H9 (cell line): ENCODE measurements around the gene APRT. TPM values are rescaled to one million over a fixed set of nuclear protein-coding genes. Genes with fewer than 3 reads are reported as not detected.

Experiments
- DNase-seq: peaks from one replicate; pipeline ENCODE4 v3.0.0-alpha.2; 2017
- H2AFZ ChIP-seq: one replicate; pipeline ENCODE4 v1.6.1; 2013; ENCODE audit warnings: mild to moderate bottlenecking, low read length, control low read depth, moderate library complexity
- H2AK5ac ChIP-seq: 2 replicates; pipeline ENCODE4 v1.6.1; 2013; ENCODE audit warnings: low read length, control low read depth, mixed read lengths; ENCODE audit not compliant: insufficient read length
- H2BK120ac ChIP-seq: one replicate; pipeline ENCODE4 v1.6.1; 2013; ENCODE audit warnings: low read depth, mild to moderate bottlenecking, low read length, control low read depth, inconsistent platforms; ENCODE audit not compliant: poor library complexity, severe bottlenecking
- H2BK12ac ChIP-seq: 2 replicates; pipeline ENCODE4 v1.6.1; 2013; ENCODE audit warnings: low read length, control low read depth, mixed read lengths, low read depth; ENCODE audit not compliant: insufficient read length
- H2BK15ac ChIP-seq: 2 replicates; pipeline ENCODE4 v1.6.1; 2013; ENCODE audit warnings: low read depth, low read length, control low read depth
- H2BK20ac ChIP-seq: one replicate; pipeline ENCODE4 v1.6.1; 2013; ENCODE audit warnings: low read depth, mild to moderate bottlenecking, low read length, control low read depth, inconsistent platforms; ENCODE audit not compliant: poor library complexity, severe bottlenecking
- H2BK5ac ChIP-seq: 2 replicates; pipeline ENCODE4 v1.6.1; 2013; ENCODE audit warnings: low read length, control low read depth, mixed read lengths; ENCODE audit not compliant: insufficient read length
- H3K14ac ChIP-seq: 2 replicates; pipeline ENCODE4 v1.6.1; 2013; ENCODE audit warnings: low read length, control low read depth; ENCODE audit not compliant: insufficient read depth
- H3K18ac ChIP-seq: 2 replicates; pipeline ENCODE4 v1.6.1; 2013; ENCODE audit warnings: low read depth, mild to moderate bottlenecking, mixed read lengths, low read length, control low read depth; ENCODE audit not compliant: insufficient read length
- H3K23ac ChIP-seq: 2 replicates; pipeline ENCODE4 v1.6.1; 2013; ENCODE audit warnings: low read length, control low read depth, mixed read lengths, low read depth; ENCODE audit not compliant: insufficient read length
- H3K23me2 ChIP-seq: 2 replicates; pipeline ENCODE4 v1.6.1; 2013; ENCODE audit warnings: low read depth, mild to moderate bottlenecking, mixed read lengths, low read length, control low read depth; ENCODE audit not compliant: insufficient read length, poor library complexity, severe bottlenecking
- H3K27ac ChIP-seq: 2 replicates; pipeline ENCODE4 v1.5.1; 2013; ENCODE audit warnings: low read length, control low read depth, mixed read lengths, low read depth; ENCODE audit not compliant: insufficient read length
- H3K27me3 ChIP-seq: 2 replicates; pipeline ENCODE4 v1.6.1; 2013; ENCODE audit warnings: low read length, control low read depth, inconsistent platforms; ENCODE audit not compliant: insufficient read depth
- H3K4ac ChIP-seq: 2 replicates; pipeline ENCODE4 v1.6.1; 2013; ENCODE audit warnings: low read depth, mild to moderate bottlenecking, control low read depth, inconsistent platforms, low read length, moderate library complexity
- H3K4me1 ChIP-seq: 2 replicates; pipeline ENCODE4 v1.6.1; 2013; ENCODE audit warnings: low read length, control low read depth, inconsistent platforms; ENCODE audit not compliant: insufficient read depth
- H3K4me2 ChIP-seq: 2 replicates; pipeline ENCODE4 v1.6.1; 2013; ENCODE audit warnings: low read length, control low read depth, mixed read lengths; ENCODE audit not compliant: insufficient read length, insufficient read depth
- H3K56ac ChIP-seq: 2 replicates; pipeline ENCODE4 v1.6.1; 2013; ENCODE audit warnings: low read depth, mild to moderate bottlenecking, mixed read lengths, low read length, control low read depth; ENCODE audit not compliant: insufficient read length
- H3K79me1 ChIP-seq: 2 replicates; pipeline ENCODE4 v1.6.1; 2013; ENCODE audit warnings: low read depth, mild to moderate bottlenecking, moderate library complexity, low read length, control low read depth, inconsistent platforms; ENCODE audit not compliant: insufficient read depth, poor library complexity, severe bottlenecking
- H3K79me2 ChIP-seq: 2 replicates; pipeline ENCODE4 v1.6.1; 2013; ENCODE audit warnings: low read length, control low read depth, inconsistent platforms; ENCODE audit not compliant: insufficient read depth
- H3K9ac ChIP-seq: 2 replicates; pipeline ENCODE4 v1.6.1; 2013; ENCODE audit warnings: low read length, control low read depth, mixed read lengths; ENCODE audit not compliant: insufficient read length; ENCODE audit errors: extremely low read depth
- H3K9me3 ChIP-seq: one replicate; pipeline ENCODE4 v1.6.1; 2013; ENCODE audit warnings: low read depth, low read length, inconsistent platforms; ENCODE audit not compliant: control insufficient read depth
- H3T11ph ChIP-seq: one replicate; pipeline ENCODE4 v1.6.1; 2013; ENCODE audit warnings: mild to moderate bottlenecking, low read length, control low read depth, inconsistent platforms
- H4K20me1 ChIP-seq: one replicate; pipeline ENCODE4 v1.6.1; 2013; ENCODE audit not compliant: control insufficient read depth, insufficient read length, insufficient read depth
- H4K5ac ChIP-seq: 2 replicates; pipeline ENCODE4 v1.6.1; 2013; ENCODE audit warnings: low read depth, mild to moderate bottlenecking, mixed read lengths, low read length, control low read depth; ENCODE audit not compliant: insufficient read length
- H4K8ac ChIP-seq: replicated peaks from 2 replicates; pipeline ENCODE4 v1.6.1; 2013; ENCODE audit warnings: low read length, control low read depth, mixed read lengths, low read depth; ENCODE audit not compliant: insufficient read length
- H4K91ac ChIP-seq: 2 replicates; pipeline ENCODE4 v1.6.1; 2013; ENCODE audit warnings: low read depth, mild to moderate bottlenecking, moderate library complexity, mixed read lengths, low read length, control low read depth; ENCODE audit not compliant: insufficient read length
- H3K27ac Mint-ChIP-seq, 3 experiments: 2 replicates in 2 of 3; 3 replicates in 1 of 3; pipeline ENCODE4 v1.8.0; 2020 to 2021; ENCODE audit warnings: mixed read lengths in 3 of 3, mild to moderate bottlenecking in 1 of 3, moderate library complexity in 1 of 3
- H3K27me3 Mint-ChIP-seq: 2 replicates; pipeline ENCODE4 v1.8.0; 2021; ENCODE audit warnings: low read depth, mild to moderate bottlenecking, moderate library complexity, mixed read lengths
- H3K36me3 Mint-ChIP-seq, 3 experiments: 2 replicates in 2 of 3; 3 replicates in 1 of 3; pipeline ENCODE4 v1.8.0; 2020 to 2021; ENCODE audit warnings: low read depth in 3 of 3, mixed read lengths in 3 of 3; ENCODE audit not compliant: insufficient read depth in 1 of 3
- H3K4me1 Mint-ChIP-seq, 2 experiments: 2 replicates each; pipeline ENCODE4 v1.8.0; 2020; ENCODE audit warnings: mixed read lengths in 2 of 2
- H3K4me3 Mint-ChIP-seq, 2 experiments: 2 replicates in 1 of 2; 3 replicates in 1 of 2; pipeline ENCODE4 v1.8.0; 2020 to 2021; ENCODE audit warnings: mild to moderate bottlenecking in 2 of 2, mixed read lengths in 2 of 2, moderate library complexity in 1 of 2
- H3K9me3 Mint-ChIP-seq, 2 experiments: 2 replicates in 1 of 2; 3 replicates in 1 of 2; pipeline ENCODE4 v1.8.0; 2020; ENCODE audit warnings: mild to moderate bottlenecking in 2 of 2, mixed read lengths in 2 of 2, moderate library complexity in 1 of 2
- WGBS: extraction: QIAGEN DNeasy Blood & Tissue Kit; methylation state at CpG from one replicate; pipeline ENCODE4 v1.1.7; 2013; ENCODE audit warnings: missing lambda C conversion rate, low lambda C conversion rate, mixed read lengths; ENCODE audit not compliant: insufficient read length; ENCODE audit errors: extremely low coverage; 5-methylcytosine and 5-hydroxymethylcytosine counted together
- total RNA-seq: library from RNA; stranded (reverse); gene quantifications from 2 replicates; pipeline ENCODE4 v1.2.1, GENCODE V29; 2021
- TF ChIP-seq, protein P1 (sequence below): fragments of 200-600 bp; sonication (generic); conservative IDR thresholded peaks from 3 replicates; pipeline ENCODE4 v1.8.0; 2021; ENCODE audit warnings: antibody characterized with exemption, mild to moderate bottlenecking

Gene APRT
- total RNA-seq, 1 experiment from 2014 or later: 246 TPM

DNA sequence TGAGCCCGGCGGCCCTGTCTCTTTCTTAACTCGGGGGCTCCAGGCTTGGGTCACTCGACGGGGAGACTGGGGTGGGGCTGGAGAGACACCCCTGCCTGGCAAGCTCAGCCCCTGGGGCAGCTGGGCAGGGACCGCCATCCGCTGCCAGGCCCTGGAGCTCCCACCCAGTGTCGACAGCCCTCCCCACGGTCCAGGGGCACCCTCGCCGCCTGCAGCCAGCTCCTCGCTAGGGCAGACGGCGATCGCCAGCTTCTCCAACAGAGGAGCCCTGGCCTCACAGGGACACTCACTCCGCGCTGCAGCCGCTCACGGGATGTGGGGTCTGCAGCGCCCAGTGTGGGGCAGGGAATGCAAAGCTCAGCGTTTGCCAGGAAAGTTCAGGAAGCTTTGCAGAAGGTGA is 16.0 kb upstream of the APRT start:
- Mint-ChIP-seq H3K36me3 (peaks cover 1 to 5% (median 4%) of the 10 kb centered on the region in 3 experiments; a peak in 3 of 7 replicates), H3K4me1 (no peaks in the 10 kb centered on the region), H3K4me3 (no peak overlapping the region; a peak in 1 of 5 replicates), H3K27ac (no peak overlapping the region), H3K27me3 (no peaks in the 10 kb centered on the region), H3K9me3 (no peaks in the 10 kb centered on the region)
- Histone ChIP-seq H4K8ac (no peak overlapping the region), H3K56ac (no peak overlapping the region), H3K9ac (no peak overlapping the region), H2AK5ac (no peak overlapping the region), H3T11ph (no peak overlapping the region), H3K4me1 (no peaks in the 10 kb centered on the region), H2BK12ac (no peak overlapping the region), H3K23me2 (no peaks in the 10 kb centered on the region), H3K4ac (no peak overlapping the region), H2AFZ (no peak overlapping the region), H4K20me1 (no peaks in the 10 kb centered on the region), H4K5ac (no peak overlapping the region), H3K79me1 (no peaks in the 10 kb centered on the region), H2BK15ac (no peak overlapping the region), H2BK5ac (no peak overlapping the region), H3K4me2 (no peak overlapping the region), H3K79me2 (no peaks in the 10 kb centered on the region), H2BK120ac (no peak overlapping the region), H3K9me3 (no peaks in the 10 kb centered on the region), H3K27me3 (no peaks in the 10 kb centered on the region), H3K18ac (no peak overlapping the region), H3K27ac (no peak overlapping the region), H2BK20ac (no peak overlapping the region), H3K14ac (no peak overlapping the region), H3K23ac (no peak overlapping the region), H4K91ac (no peak overlapping the region)
- TF ChIP-seq, protein P1, sequence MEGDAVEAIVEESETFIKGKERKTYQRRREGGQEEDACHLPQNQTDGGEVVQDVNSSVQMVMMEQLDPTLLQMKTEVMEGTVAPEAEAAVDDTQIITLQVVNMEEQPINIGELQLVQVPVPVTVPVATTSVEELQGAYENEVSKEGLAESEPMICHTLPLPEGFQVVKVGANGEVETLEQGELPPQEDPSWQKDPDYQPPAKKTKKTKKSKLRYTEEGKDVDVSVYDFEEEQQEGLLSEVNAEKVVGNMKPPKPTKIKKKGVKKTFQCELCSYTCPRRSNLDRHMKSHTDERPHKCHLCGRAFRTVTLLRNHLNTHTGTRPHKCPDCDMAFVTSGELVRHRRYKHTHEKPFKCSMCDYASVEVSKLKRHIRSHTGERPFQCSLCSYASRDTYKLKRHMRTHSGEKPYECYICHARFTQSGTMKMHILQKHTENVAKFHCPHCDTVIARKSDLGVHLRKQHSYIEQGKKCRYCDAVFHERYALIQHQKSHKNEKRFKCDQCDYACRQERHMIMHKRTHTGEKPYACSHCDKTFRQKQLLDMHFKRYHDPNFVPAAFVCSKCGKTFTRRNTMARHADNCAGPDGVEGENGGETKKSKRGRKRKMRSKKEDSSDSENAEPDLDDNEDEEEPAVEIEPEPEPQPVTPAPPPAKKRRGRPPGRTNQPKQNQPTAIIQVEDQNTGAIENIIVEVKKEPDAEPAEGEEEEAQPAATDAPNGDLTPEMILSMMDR: no peak
- no peak for DNase-seq
- WGBS: no CpG with 5 or more reads among the region's 21 CpGs
